GM23248 (cell line): Measurements from ENCODE around the gene PRODH2.

Experiments
- EZH2 ChIP-seq: fragments of 200-600 bp; sonication (generic); IDR thresholded peaks from 2 replicates; pipeline ENCODE4 v1.6.1; 2018; ENCODE audit warnings: antibody characterized with exemption, mild to moderate bottlenecking; ENCODE audit not compliant: insufficient read depth, poor library complexity, severe bottlenecking
- EZH2phosphoT487 ChIP-seq: fragments of 200-600 bp; sonication (generic); IDR thresholded peaks from 2 replicates; pipeline ENCODE4 v1.6.1; 2018; ENCODE audit warnings: antibody characterized with exemption, moderate library complexity, mild to moderate bottlenecking, low read depth; ENCODE audit not compliant: insufficient read depth

- TF ChIP-seq EZH2 (no peak), EZH2phosphoT487 (no peak)
Measured at GRCh38 chr19:35792312-35792711, 20.3 kb downstream of the PRODH2 start.
